ENCODE data around the gene MARVELD1. TPM values are rescaled to one million over a fixed set of nuclear protein-coding genes. Genes with fewer than 3 reads are reported as not detected.

Gene MARVELD1
- total and polyA plus RNA-seq, 2 of the 8 experiments (the other 6 are each of a cell fraction or from before 2014, with no cell fraction given) = 28.1 to 37.3 TPM

- Histone ChIP-seq H4K8ac (ENCODE audit: extremely low read depth, insufficient read depth, low read length) (no peak overlapping the region), H2AK5ac (ENCODE audit: low read depth, low read length) (no peak overlapping the region), H3K27me3 (replicated peaks in 1 of 4; ENCODE audit: control insufficient read depth in 3 of 4, extremely low read depth in 1 of 4, insufficient read depth in 3 of 4, low read length in 3 of 4) (peaks cover 0 to 2% (median 0%) of the 10 kb centered on the region in 4 experiments; a peak in 1 of 7 replicates), H4K91ac (replicated peaks; ENCODE audit: insufficient read length, low read length) (peak overlapping the region; percentile 78), H2BK15ac (ENCODE audit: low read length) (no peak overlapping the region), H2AFZ (ENCODE audit: low read length) (no peak overlapping the region), H4K20me1 (replicated peaks in 1 of 2; ENCODE audit: control insufficient read depth in 1 of 2, insufficient read depth in 2 of 2, low read length in 2 of 2) (peaks cover 0 to 1% of the 10 kb centered on the region in 2 experiments), H3K14ac (ENCODE audit: insufficient read length) (no peak overlapping the region), H3K4ac (replicated peaks; ENCODE audit: insufficient read length, low read depth, low read length) (no peak overlapping the region), H3K9ac (replicated peaks in 1 of 4; ENCODE audit: extremely low read depth in 1 of 4, low read depth in 3 of 4, low read length in 3 of 4) (no peak overlapping the region; a peak in 2 of 7 replicates), H2BK120ac (replicated peaks; ENCODE audit: low read depth, low read length) (no peak overlapping the region), H2BK12ac (ENCODE audit: low read depth, low read length) (no peak overlapping the region), H3K23ac (ENCODE audit: insufficient read length) (no peak overlapping the region), H3K56ac (replicated peaks; ENCODE audit: insufficient read length, low read depth, low read length) (no peak overlapping the region), H3K9me3 (ENCODE audit: insufficient read depth in 2 of 2, low read depth in 1 of 2, low read length in 1 of 2) (no peaks in the 10 kb centered on the region), H3K79me2 (ENCODE audit: control insufficient read depth in 1 of 2, insufficient read depth in 2 of 2, low read length in 2 of 2) (no peaks in the 10 kb centered on the region), H3K4me1 (replicated peaks in 1 of 4; ENCODE audit: control insufficient read depth in 3 of 4, insufficient read depth in 4 of 4, low read length in 3 of 4) (peaks cover 0 to 14% (median 7%) of the 10 kb centered on the region in 4 experiments; a peak in 6 of 7 replicates), H3K4me3 (ENCODE audit: extremely low read depth in 1 of 4, insufficient read depth in 2 of 4, low read depth in 3 of 4, low read length in 4 of 4) (no peak overlapping the region), H3K23me2 (ENCODE audit: low read depth, low read length) (no peaks in the 10 kb centered on the region), H3K27ac (ENCODE audit: low read depth, low read length) (no peak overlapping the region), H3K36me3 (ENCODE audit: control insufficient read depth in 2 of 4, insufficient read depth in 4 of 4, low read length in 3 of 4) (peaks cover 0 to 6% (median 0%) of the 10 kb centered on the region in 4 experiments; a peak in 3 of 8 replicates), H2BK5ac (ENCODE audit: low read depth, low read length) (0 out of 2 replicates have a peak overlapping the region, but pooled peaks have one; percentile 35), H4K5ac (ENCODE audit: insufficient read length, low read depth, low read length) (no peak overlapping the region), H3K79me1 (ENCODE audit: low read depth, low read length) (no peaks in the 10 kb centered on the region), H2BK20ac (ENCODE audit: low read length) (no peak overlapping the region), H3K4me2 (ENCODE audit: insufficient read depth in 1 of 2, low read depth in 2 of 2, low read length in 2 of 2) (peak overlapping the region; percentile 14 to 22; a peak in 1 of 4 replicates), H3K18ac (ENCODE audit: extremely low read depth, low read length) (0 out of 2 replicates have a peak overlapping the region, but pooled peaks have one; percentile 24)
- WGBS, 2 experiments (ENCODE audit: extremely low coverage in 1 of 2, insufficient coverage in 1 of 2, insufficient read length in 1 of 2, insufficient replicate concordance in 2 of 2, low coverage in 1 of 2, low lambda C conversion rate in 2 of 2, missing lambda C conversion rate in 1 of 2) = 78% methylated on average over 2 of the region's 2 CpGs; no CpG with 5 or more reads in 1 of the 2 experiments
- TF ChIP-seq ASH2L (IDR thresholded peaks at IDR 0.05; ENCODE audit: low read length) (no peak), SP1 (IDR thresholded peaks at IDR 0.05; ENCODE audit: low read depth, low read length) (no peak), USF2 (IDR thresholded peaks at IDR 0.05; ENCODE audit: low read length) (no peak)
- CTCF ChIA-PET (ENCODE audit: partially characterized antibody) = interaction anchor here (0.9 to 8.5 kb wide), 16 partner anchors 8 to 113 kb away, joined by 3 to 77 read pairs (median 4); partner anchors contain the start of genes SFRP5 and ZFYVE27
- FAIRE-seq (no peak), DNase-seq (ENCODE audit: low read depth in 1 of 2, low spot score in 2 of 2) (no peak)
- POLR2A ChIA-PET (ENCODE audit: partially characterized antibody) = interaction anchor here (0.6 to 4.9 kb wide), 6 partner anchors 8 to 111 kb away, joined by 3 to 30 read pairs (median 4); partner anchors contain the start of genes SFRP5 and ZFYVE27
Observed at GRCh38 chr10:97763411-97763810, 49.9 kb downstream of the MARVELD1 start.
